ENCODE data around the gene THEM5.

DNA sequence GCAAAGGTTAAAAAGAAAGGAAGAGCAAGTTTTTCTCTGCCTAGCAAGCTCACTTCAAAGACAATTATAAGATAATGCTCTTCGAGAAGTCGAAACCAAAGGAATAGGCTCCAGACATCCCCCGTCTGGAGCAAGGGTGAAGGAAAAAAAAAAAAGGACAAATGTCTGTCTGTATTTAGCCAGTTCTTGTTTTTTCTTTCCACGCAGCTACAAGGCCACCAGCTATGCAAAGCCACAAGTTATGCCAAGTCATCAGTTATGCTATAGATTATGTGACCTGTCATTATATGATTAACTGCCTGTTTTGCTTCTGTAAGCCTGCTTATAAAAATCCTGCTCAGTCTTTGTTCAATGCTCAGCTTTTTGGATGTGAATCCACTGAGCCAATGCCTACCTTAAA is 2.4 kb upstream of the THEM5 start:
- TF ChIP-seq EP300 (IDR thresholded peaks at IDR 0.05) = no peak
- TF ChIP-seq, protein P1, sequence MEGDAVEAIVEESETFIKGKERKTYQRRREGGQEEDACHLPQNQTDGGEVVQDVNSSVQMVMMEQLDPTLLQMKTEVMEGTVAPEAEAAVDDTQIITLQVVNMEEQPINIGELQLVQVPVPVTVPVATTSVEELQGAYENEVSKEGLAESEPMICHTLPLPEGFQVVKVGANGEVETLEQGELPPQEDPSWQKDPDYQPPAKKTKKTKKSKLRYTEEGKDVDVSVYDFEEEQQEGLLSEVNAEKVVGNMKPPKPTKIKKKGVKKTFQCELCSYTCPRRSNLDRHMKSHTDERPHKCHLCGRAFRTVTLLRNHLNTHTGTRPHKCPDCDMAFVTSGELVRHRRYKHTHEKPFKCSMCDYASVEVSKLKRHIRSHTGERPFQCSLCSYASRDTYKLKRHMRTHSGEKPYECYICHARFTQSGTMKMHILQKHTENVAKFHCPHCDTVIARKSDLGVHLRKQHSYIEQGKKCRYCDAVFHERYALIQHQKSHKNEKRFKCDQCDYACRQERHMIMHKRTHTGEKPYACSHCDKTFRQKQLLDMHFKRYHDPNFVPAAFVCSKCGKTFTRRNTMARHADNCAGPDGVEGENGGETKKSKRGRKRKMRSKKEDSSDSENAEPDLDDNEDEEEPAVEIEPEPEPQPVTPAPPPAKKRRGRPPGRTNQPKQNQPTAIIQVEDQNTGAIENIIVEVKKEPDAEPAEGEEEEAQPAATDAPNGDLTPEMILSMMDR (IDR thresholded peaks at IDR 0.05) = no peak
- TF ChIP-seq POLR2AphosphoS5 (IDR thresholded peaks at IDR 0.05) = no peak
- TF ChIP-seq POLR2A (IDR thresholded peaks at IDR 0.05) = no peak

All from stomach (tissue), 4 donors.